ENCODE results near the gene CARTPT. TPM values are rescaled to one million over a fixed set of nuclear protein-coding genes. Genes with fewer than 3 reads are reported as not detected.

Gene CARTPT
- total RNA-seq, 2 experiments from 2014 or later: not detected

DNA sequence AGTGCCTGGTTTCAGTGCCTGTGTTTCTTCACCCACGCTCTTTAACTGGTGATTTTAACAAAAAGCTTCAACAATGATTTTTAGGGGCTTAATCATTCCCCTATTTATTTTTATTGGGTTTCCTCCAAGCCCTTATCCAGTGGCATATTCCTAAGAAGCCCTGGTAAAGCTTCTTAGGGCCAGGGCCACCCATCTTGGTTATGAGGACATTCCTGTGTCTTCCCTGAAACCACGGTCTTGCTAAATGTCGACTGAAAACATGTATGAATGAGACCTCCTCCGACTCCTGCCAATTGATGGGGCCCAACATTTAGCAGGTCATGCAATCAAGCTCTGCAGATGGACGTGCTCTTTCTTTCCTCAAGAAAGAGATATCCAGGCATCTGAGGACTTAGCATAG, 13.7 kb upstream of the CARTPT start:
- Mint-ChIP-seq H3K27me3 (peaks cover 8% of the 10 kb centered on the region), H3K9me3 (no peaks in the 10 kb centered on the region), H3K4me1 (ENCODE audit: low read depth) (no peaks in the 10 kb centered on the region), H3K27ac (no peak overlapping the region), H3K4me3 (no peak overlapping the region), H3K36me3 (ENCODE audit: low read depth) (no peaks in the 10 kb centered on the region)
- Histone ChIP-seq H3K27me3 (ENCODE audit: control insufficient read depth in 1 of 2, insufficient read depth in 2 of 2, low read length in 2 of 2) (peaks cover 0 to 3% of the 10 kb centered on the region in 2 experiments), H3K27ac (ENCODE audit: low read depth in 1 of 2, low read length in 2 of 2) (no peak overlapping the region), H3K36me3 (ENCODE audit: insufficient read depth, low read length) (no peaks in the 10 kb centered on the region), H3K4me3 (ENCODE audit: low read length) (no peak overlapping the region), H3K9me3 (ENCODE audit: control insufficient read depth in 1 of 2, insufficient read depth in 1 of 2, low read length in 2 of 2) (no peaks in the 10 kb centered on the region), H3K4me1 (ENCODE audit: insufficient read depth, low read length) (no peaks in the 10 kb centered on the region)
- POLR2A ChIA-PET: no interaction called here
- DNase-seq: no peak
- intact Hi-C loops (cut with DNase I, micrococcal nuclease): no loop called here
- CTCF ChIA-PET: no interaction called here
- TF ChIP-seq, protein P1, sequence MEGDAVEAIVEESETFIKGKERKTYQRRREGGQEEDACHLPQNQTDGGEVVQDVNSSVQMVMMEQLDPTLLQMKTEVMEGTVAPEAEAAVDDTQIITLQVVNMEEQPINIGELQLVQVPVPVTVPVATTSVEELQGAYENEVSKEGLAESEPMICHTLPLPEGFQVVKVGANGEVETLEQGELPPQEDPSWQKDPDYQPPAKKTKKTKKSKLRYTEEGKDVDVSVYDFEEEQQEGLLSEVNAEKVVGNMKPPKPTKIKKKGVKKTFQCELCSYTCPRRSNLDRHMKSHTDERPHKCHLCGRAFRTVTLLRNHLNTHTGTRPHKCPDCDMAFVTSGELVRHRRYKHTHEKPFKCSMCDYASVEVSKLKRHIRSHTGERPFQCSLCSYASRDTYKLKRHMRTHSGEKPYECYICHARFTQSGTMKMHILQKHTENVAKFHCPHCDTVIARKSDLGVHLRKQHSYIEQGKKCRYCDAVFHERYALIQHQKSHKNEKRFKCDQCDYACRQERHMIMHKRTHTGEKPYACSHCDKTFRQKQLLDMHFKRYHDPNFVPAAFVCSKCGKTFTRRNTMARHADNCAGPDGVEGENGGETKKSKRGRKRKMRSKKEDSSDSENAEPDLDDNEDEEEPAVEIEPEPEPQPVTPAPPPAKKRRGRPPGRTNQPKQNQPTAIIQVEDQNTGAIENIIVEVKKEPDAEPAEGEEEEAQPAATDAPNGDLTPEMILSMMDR (IDR thresholded peaks at IDR 0.05): no peak
- no peak for ATAC-seq (ENCODE audit: poor library complexity)

- no peak overlapping the region for H3K27ac Mint-ChIP-seq
Observed at GRCh38 chr5:71706906-71707305, 12.2 kb upstream of the CARTPT start.

DNA sequence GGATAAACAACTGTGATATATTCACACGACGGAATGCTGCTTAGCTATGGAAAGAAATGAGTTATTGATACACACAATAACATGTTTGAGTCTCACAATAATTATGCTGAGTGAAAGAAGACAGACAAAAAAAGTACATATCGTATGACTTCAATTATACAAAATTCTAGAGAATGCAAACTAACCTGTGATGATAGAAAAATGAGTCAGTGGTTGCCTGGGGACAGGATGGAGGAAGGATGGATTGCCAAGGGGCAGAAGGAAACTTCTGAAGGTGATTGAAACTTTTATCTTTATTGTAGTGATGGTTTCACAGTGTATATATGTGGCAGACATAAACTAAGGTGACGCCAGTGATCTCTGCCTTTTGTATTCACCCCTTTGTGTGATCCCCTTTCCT, 7.5 kb upstream of the CARTPT start:
- Histone ChIP-seq H3K27me3 (ENCODE audit: control insufficient read depth in 1 of 2, insufficient read depth in 2 of 2, low read length in 2 of 2) (peaks cover 5 to 11% of the 10 kb centered on the region in 2 experiments), H3K4me3 (ENCODE audit: low read length) (no peak overlapping the region), H3K27ac (ENCODE audit: low read depth in 1 of 2, low read length in 2 of 2) (no peak overlapping the region), H3K4me1 (ENCODE audit: insufficient read depth, low read length) (no peaks in the 10 kb centered on the region), H3K9me3 (ENCODE audit: control insufficient read depth in 1 of 2, insufficient read depth in 1 of 2, low read length in 2 of 2) (no peaks in the 10 kb centered on the region), H3K36me3 (ENCODE audit: insufficient read depth, low read length) (no peaks in the 10 kb centered on the region)
- Mint-ChIP-seq H3K4me3 (no peak overlapping the region), H3K9me3 (peaks cover 5% of the 10 kb centered on the region), H3K4me1 (ENCODE audit: low read depth) (no peaks in the 10 kb centered on the region), H3K27me3 (peaks cover 48% of the 10 kb centered on the region), H3K27ac (no peak overlapping the region), H3K36me3 (ENCODE audit: low read depth) (no peaks in the 10 kb centered on the region)
- intact Hi-C loops (cut with DNase I, micrococcal nuclease): no loop called here
- DNase-seq (no peak), ATAC-seq (ENCODE audit: poor library complexity) (no peak)
- POLR2A ChIA-PET: no interaction called here
- CTCF ChIA-PET: no interaction called here
- TF ChIP-seq, protein P1 (IDR thresholded peaks at IDR 0.05): no peak

More at GRCh38 chr5:71706906-71707305, 12.2 kb upstream of the CARTPT start:
- intact Hi-C loops (cut with DNase I, micrococcal nuclease): no loop called here
- H3K4me1 ChIP-seq (ENCODE audit: insufficient read depth, low read length): no peaks in the 10 kb centered on the region
- no peak overlapping the region for H3K4me3 ChIP-seq (ENCODE audit: low read length)
- ChIA-PET CTCF (no interaction called here), POLR2A (no interaction called here)
- TF ChIP-seq, protein P1 (IDR thresholded peaks at IDR 0.05): no peak
- peaks cover 2% of the 10 kb centered on the region for H3K9me3 Mint-ChIP-seq
- no peaks in the 10 kb centered on the region for H3K9me3 ChIP-seq (ENCODE audit: control insufficient read depth in 1 of 2, insufficient read depth in 1 of 2, low read length in 2 of 2)
- no peak overlapping the region for H3K4me3 Mint-ChIP-seq
- H3K4me1 Mint-ChIP-seq (ENCODE audit: low read depth): no peaks in the 10 kb centered on the region
- ATAC-seq (ENCODE audit: poor library complexity): no peak
- no peak for DNase-seq
- H3K36me3 ChIP-seq (ENCODE audit: insufficient read depth, low read length): no peaks in the 10 kb centered on the region
- peaks cover 14% of the 10 kb centered on the region for H3K27me3 Mint-ChIP-seq
- H3K36me3 Mint-ChIP-seq (ENCODE audit: low read depth): no peaks in the 10 kb centered on the region
- no peak overlapping the region for H3K27ac ChIP-seq (ENCODE audit: low read depth in 1 of 2, low read length in 2 of 2)
- peaks cover 0 to 3% of the 10 kb centered on the region in 2 experiments for H3K27me3 ChIP-seq (ENCODE audit: control insufficient read depth in 1 of 2, insufficient read depth in 2 of 2, low read length in 2 of 2)

Measured in CD4-positive, alpha-beta T cell (primary cell).